ENCODE results near the gene SSBP3.

The SSBP3 gene

DNA sequence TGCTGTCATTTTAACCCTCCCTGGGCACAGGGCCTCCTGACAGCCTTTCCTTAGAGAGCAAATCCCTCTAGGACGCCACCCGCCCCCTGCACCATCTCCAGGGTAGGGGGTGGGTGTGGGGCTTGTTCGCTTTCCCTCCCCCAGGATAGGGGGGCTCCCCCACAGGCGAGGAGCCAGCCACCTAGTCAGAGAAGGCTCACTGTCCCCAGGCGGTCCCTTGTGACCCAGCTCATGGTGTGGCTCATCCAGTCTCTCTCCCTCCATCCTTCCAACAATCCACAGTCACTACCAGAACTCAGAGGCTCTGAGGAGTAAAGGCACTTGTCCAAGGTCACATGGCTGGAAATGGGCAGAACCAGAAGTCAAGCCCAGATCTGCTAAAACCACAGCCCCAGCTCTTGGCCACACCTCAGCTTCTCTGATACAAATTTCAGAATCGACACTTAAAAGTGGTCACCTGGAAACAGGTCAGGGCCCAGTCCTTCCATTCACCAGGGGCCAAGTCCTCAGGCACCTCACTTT is 116.4 kb downstream of the SSBP3 start:
- TF ChIP-seq CTCF (IDR thresholded peaks at IDR 0.05; ENCODE audit: insufficient read depth, low read length), result no peak
- no peak for TF ChIP-seq REST (IDR thresholded peaks at IDR 0.05; ENCODE audit: insufficient replicate concordance, low read depth)
- TF ChIP-seq POLR2AphosphoS5 (IDR thresholded peaks at IDR 0.05; ENCODE audit: low read depth), result no peak
- no peak for TF ChIP-seq SPI1 (IDR thresholded peaks at IDR 0.05; ENCODE audit: borderline replicate concordance, low read depth)
- no peak for TF ChIP-seq GABPA (IDR thresholded peaks at IDR 0.05; ENCODE audit: low read depth)
- Histone ChIP-seq H3K27ac (replicated peaks) (no peak overlapping the region), H3K27me3 (ENCODE audit: insufficient read depth, poor library complexity, severe bottlenecking) (no peaks in the 10 kb centered on the region), H3K4me3 (replicated peaks; ENCODE audit: insufficient read depth, low read length) (no peak overlapping the region)
- no peak for DNase-seq (ENCODE audit: low read depth in 1 of 2, low spot score in 1 of 2)

DNA sequence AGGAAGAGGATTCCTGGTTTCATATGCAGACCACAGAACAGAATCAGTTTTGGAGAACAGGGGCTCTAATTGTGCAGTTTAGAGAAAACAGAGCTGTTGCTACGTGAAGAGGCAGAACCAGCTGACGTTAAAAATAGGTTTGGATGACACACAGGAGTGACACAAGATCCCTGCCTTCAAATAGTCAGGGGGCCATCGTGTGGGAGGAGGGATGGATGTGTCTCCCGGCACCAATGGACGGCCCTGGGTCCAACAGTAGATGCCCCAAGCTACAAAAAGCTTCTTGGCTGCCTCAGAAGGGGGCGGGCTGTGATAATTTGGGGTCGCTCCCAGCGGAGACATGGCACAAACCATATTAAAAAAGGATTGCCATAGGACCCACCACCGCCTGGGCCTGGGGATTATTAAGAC is 118.4 kb downstream of the SSBP3 start:
- no peak overlapping the region for H3K4me3 ChIP-seq (replicated peaks; ENCODE audit: insufficient read depth, low read length)
- no peak overlapping the region for H3K27ac ChIP-seq (replicated peaks)
- no peak for TF ChIP-seq SPI1 (IDR thresholded peaks at IDR 0.05; ENCODE audit: borderline replicate concordance, low read depth)
- TF ChIP-seq POLR2AphosphoS5 (IDR thresholded peaks at IDR 0.05; ENCODE audit: low read depth), result no peak
- no peak for TF ChIP-seq GABPA (IDR thresholded peaks at IDR 0.05; ENCODE audit: low read depth)
- TF ChIP-seq CTCF (IDR thresholded peaks at IDR 0.05; ENCODE audit: insufficient read depth, low read length), result no peak
- no peak for TF ChIP-seq REST (IDR thresholded peaks at IDR 0.05; ENCODE audit: insufficient replicate concordance, low read depth)
- no peak for DNase-seq (ENCODE audit: low read depth in 1 of 2, low spot score in 1 of 2)
- no peaks in the 10 kb centered on the region for H3K27me3 ChIP-seq (ENCODE audit: insufficient read depth, poor library complexity, severe bottlenecking)

- no peak overlapping the region for H3K27ac ChIP-seq (replicated peaks)
- no peak for DNase-seq (ENCODE audit: low read depth in 1 of 2, low spot score in 1 of 2)
- H3K4me3 ChIP-seq (replicated peaks; ENCODE audit: insufficient read depth, low read length), result no peak overlapping the region
- TF ChIP-seq GABPA (IDR thresholded peaks at IDR 0.05; ENCODE audit: low read depth), result no peak
- no peaks in the 10 kb centered on the region for H3K27me3 ChIP-seq (ENCODE audit: insufficient read depth, poor library complexity, severe bottlenecking)
Observed at GRCh38 chr1:54287176-54287650, 119.0 kb downstream of the SSBP3 start.

GRCh38 chr1:54285815-54286345 is 120.3 kb downstream of the SSBP3 start:
- no peak overlapping the region for H3K27ac ChIP-seq (replicated peaks)
- H3K27me3 ChIP-seq (ENCODE audit: insufficient read depth, poor library complexity, severe bottlenecking), result no peaks in the 10 kb centered on the region
- no peak for TF ChIP-seq REST (IDR thresholded peaks at IDR 0.05; ENCODE audit: insufficient replicate concordance, low read depth)
- TF ChIP-seq GABPA (IDR thresholded peaks at IDR 0.05; ENCODE audit: low read depth), result no peak
- no peak for TF ChIP-seq SPI1 (IDR thresholded peaks at IDR 0.05; ENCODE audit: borderline replicate concordance, low read depth)
- no peak for TF ChIP-seq CTCF (IDR thresholded peaks at IDR 0.05; ENCODE audit: insufficient read depth, low read length)
- TF ChIP-seq POLR2AphosphoS5 (IDR thresholded peaks at IDR 0.05; ENCODE audit: low read depth), result no peak
- H3K4me3 ChIP-seq (replicated peaks; ENCODE audit: insufficient read depth, low read length), result no peak overlapping the region
- DNase-seq (ENCODE audit: low read depth in 1 of 2, low spot score in 1 of 2), result no peak

Data from HL-60 (cell line).